HepG2 (cell line): ENCODE measurements around the gene RBM8A. TPM values are rescaled to one million over a fixed set of nuclear protein-coding genes. Genes with fewer than 3 reads are reported as not detected.
A peak's percentile ranks its signal among the peaks of the same experiment; 100 is the strongest.

ENCODE experiments used
- ARID5B ChIP-seq: IDR thresholded peaks from 2 replicates; pipeline ENCODE4 v1.4.0; 2020; ENCODE audit warnings: mild to moderate bottlenecking, missing genetic modification reagents
- CBX2 ChIP-seq, 2 experiments: fragments of 200-600 bp in 1 of 2; sonication (generic); formaldehyde crosslinking in 1 of 2; IDR thresholded peaks; 2 replicates each; pipeline versions ENCODE4 v1.7.0 to v1.8.1; 2018 to 2022; ENCODE audit warnings: low read depth in 2 of 2, low read length in 1 of 2, mild to moderate bottlenecking in 1 of 2, missing genetic modification reagents in 1 of 2
- FOXK1 ChIP-seq: sonication (generic); formaldehyde crosslinking; IDR thresholded peaks from 2 replicates; pipeline ENCODE4 v1.4.0; 2020; ENCODE audit warnings: low read depth, missing genetic modification reagents, borderline replicate concordance
- GABPB1 ChIP-seq: IDR thresholded peaks from 2 replicates; pipeline ENCODE4 v1.6.1; 2016; ENCODE audit warnings: mild to moderate bottlenecking, missing genetic modification reagents, moderate library complexity, missing compliant biosample characterization
- HNRNPUL1 ChIP-seq: fragments of 200-400 bp; formaldehyde crosslinking; IDR thresholded peaks from 2 replicates; pipeline ENCODE4 v1.6.1; 2017; ENCODE audit warnings: low read depth, mild to moderate bottlenecking, low read length, moderate library complexity
- KLF16 ChIP-seq, 2 experiments: sonication (generic) in 1 of 2; formaldehyde crosslinking in 1 of 2; IDR thresholded peaks; 2 replicates each; pipeline versions ENCODE4 v1.6.1 to v1.8.0; 2016 to 2023; ENCODE audit warnings: missing genetic modification reagents in 2 of 2, missing compliant biosample characterization in 1 of 2
- RAD51 ChIP-seq: fragments of 450-650 bp; IDR thresholded peaks from 2 replicates; pipeline ENCODE4 v1.6.1; 2016; ENCODE audit warnings: borderline replicate concordance
- RFX5 ChIP-seq: IDR thresholded peaks from 2 replicates; pipeline ENCODE4 v1.6.1; 2011; ENCODE audit warnings: low read depth, low read length, improper control_type of control experiment
- USF2 ChIP-seq, 2 experiments: sonication (generic) in 1 of 2; formaldehyde crosslinking in 1 of 2; IDR thresholded peaks; 2 replicates each; pipeline versions ENCODE4 v1.5.1 to v1.6.1; 2011 to 2020; ENCODE audit warnings: borderline replicate concordance in 1 of 2, low read depth in 1 of 2, low read length in 1 of 2, mild to moderate bottlenecking in 1 of 2, missing genetic modification reagents in 1 of 2, moderate library complexity in 1 of 2
- ZBTB25 ChIP-seq: IDR thresholded peaks from 2 replicates; pipeline ENCODE4 v1.6.1; 2018; ENCODE audit warnings: missing genetic modification reagents
- ZFAT ChIP-seq: sonication (generic); formaldehyde crosslinking; conservative IDR thresholded peaks from 2 replicates; pipeline ENCODE4 v1.8.1; 2023; ENCODE audit warnings: missing genetic modification reagents, inconsistent platforms
- ZGPAT ChIP-seq: IDR thresholded peaks from 2 replicates; pipeline ENCODE4 v1.6.1; 2016; ENCODE audit warnings: mild to moderate bottlenecking
- ZMYM2 ChIP-seq: sonication (generic); formaldehyde crosslinking; IDR thresholded peaks from 2 replicates; pipeline ENCODE4 v1.8.0; 2022; ENCODE audit warnings: mild to moderate bottlenecking, missing genetic modification reagents
- ZNF550 ChIP-seq: sonication (generic); formaldehyde crosslinking; IDR thresholded peaks from 2 replicates; pipeline ENCODE4 v1.4.0; 2020; ENCODE audit warnings: mild to moderate bottlenecking, missing genetic modification reagents, borderline replicate concordance
- ZNF562 ChIP-seq: sonication (generic); formaldehyde crosslinking; IDR thresholded peaks from 2 replicates; pipeline ENCODE4 v1.8.0; 2022; ENCODE audit warnings: missing genetic modification reagents, borderline replicate concordance
- polyA plus RNA-seq, 8 experiments: library from polyadenylated mRNA; depleted of rRNA in 3 of 8; stranded (reverse) in 7 of 8; unstranded in 1 of 8; fragments of >200 nt; fragmentation: Illumina TruSeq in 4 of 8; extraction: Trizol in 4 of 8; gene quantifications; 2 replicates each; pipeline versions ENCODE4 v1.2.1 to v1.2.3, GENCODE V29; 2011 to 2016; ENCODE audit warnings: low read depth in 4 of 8, missing spikeins in 1 of 8, mixed read lengths in 1 of 8; ENCODE audit not compliant: insufficient read depth in 1 of 8
- total RNA-seq, 5 experiments: library from RNA; depleted of rRNA; stranded (reverse); fragments of >200 nt; fragmentation: Illumina TruSeq; extraction: Trizol; gene quantifications; 2 replicates each; pipeline ENCODE4 v1.2.3, GENCODE V29; 2016; ENCODE audit warnings: low read depth in 1 of 5

RBM8A gene
- total and polyA plus RNA-seq, 2 of the 13 experiments (the other 11 are each of a cell fraction or from before 2014, with no cell fraction given) = 106 to 162 TPM

GRCh38 chr1:145972580-145972979 lies 45.3 kb upstream of the RBM8A start (continued):
- TF ChIP-seq ZGPAT (CRISPR knock-in tag) = peak; percentile 38; the same call in 1 of the 2 replicates
- TF ChIP-seq FOXK1 (CRISPR knock-in tag) = peak; percentile 78; the same call in 1 of the 2 replicates
- TF ChIP-seq RFX5 = no peak
- TF ChIP-seq GABPB1 (CRISPR knock-in tag) = 0 out of 2 replicates have a peak, but pooled peaks have one; percentile 31
- TF ChIP-seq RAD51 = no peak
- peak; percentile 83 for TF ChIP-seq ZBTB25 (CRISPR knock-in tag)
- TF ChIP-seq ARID5B = peak; percentile 70
- TF ChIP-seq KLF16 (CRISPR knock-in tag; IDR thresholded peaks at IDR 0.05) = peak in 1 of 2 experiments; percentile 53; a peak in 1 of 4 replicates
- no peak for TF ChIP-seq ZNF550 (CRISPR knock-in tag)
- TF ChIP-seq ZFAT (CRISPR knock-in tag) = no peak
- TF ChIP-seq CBX2 (IDR thresholded peaks at IDR 0.05; ENCODE audit: low read depth, low read length) = no peak
- TF ChIP-seq CBX2 (CRISPR knock-in tag; IDR thresholded peaks at IDR 0.05; ENCODE audit: low read depth) = no peak
- TF ChIP-seq ZMYM2 (CRISPR knock-in tag) = no peak
- no peak for TF ChIP-seq ZNF562 (CRISPR knock-in tag)
- TF ChIP-seq HNRNPUL1 = no peak
- TF ChIP-seq USF2 (IDR thresholded peaks at IDR 0.05; ENCODE audit: low read depth, low read length) = no peak
- no peak for TF ChIP-seq USF2 (CRISPR knock-in tag; IDR thresholded peaks at IDR 0.05; ENCODE audit: borderline replicate concordance)
